GM12878 (cell line): ENCODE measurements around the gene DCTPP1. TPM values are rescaled to one million over a fixed set of nuclear protein-coding genes. Genes with fewer than 3 reads are reported as not detected.

Experiments used
- ATAC-seq: fragments of 200-7000 bp; cut with Tn5 transposase; 3 replicates; pipeline ENCODE4 v1.9.1; 2020; ENCODE audit warnings: mild to moderate bottlenecking, moderate library complexity
- BruUV-seq: library from RNA; stranded (reverse); fragments of 400-500 nt; replicated peaks from 2 replicates; lab custom pipeline; 2021; lab: Mats Ljungman, UMichigan
- CTCF ChIA-PET: fragments of 300-600 bp; sonication (Branson Sonifier 250); formaldehyde crosslinking; extraction: SDS; loops from one replicate; lab custom pipeline; 2021; ENCODE audit warnings: inconsistent platforms; lab: Yijun Ruan, JAX
- POLR2A ChIA-PET: fragments of 350-600 bp; formaldehyde crosslinking; extraction: SDS; loops from one replicate; lab custom pipeline; 2021; ENCODE audit warnings: inconsistent platforms; lab: Charles Lee
- RAD21 ChIA-PET: fragments of 300-600 bp; sonication (Branson Sonifier 250); formaldehyde crosslinking; loops from one replicate; lab custom pipeline; 2023; ENCODE audit warnings: antibody characterized with exemption; ENCODE audit not compliant: unreplicated experiment; lab: Charles Lee
- SMC1A ChIA-PET: fragments of 300-600 bp; sonication (Branson Sonifier 250); formaldehyde crosslinking; loops from one replicate; lab custom pipeline; 2023; ENCODE audit not compliant: unreplicated experiment, uncharacterized antibody; lab: Charles Lee
- DNase-seq: peaks from one replicate; pipeline ENCODE4 v3.0.0-alpha.2; 2011; ENCODE audit warnings: low read depth, low spot score
- FAIRE-seq: peaks from 3 replicates; lab custom pipeline; 2011; peaks lifted over from hg19 to GRCh38; lab: Jason Lieb, UNC
- H2AFZ ChIP-seq: 2 replicates; pipeline ENCODE4 v1.6.0; 2011; ENCODE audit warnings: low read depth, low read length, control low read depth; ENCODE audit not compliant: control insufficient read depth
- H3K27ac ChIP-seq: 2 replicates; pipeline ENCODE4 v1.5.1; 2011; ENCODE audit warnings: control low read depth; ENCODE audit not compliant: control insufficient read depth, insufficient read depth
- H3K27me3 ChIP-seq, 2 experiments: replicated peaks in 1 of 2; 2 replicates each; pipeline versions ENCODE4 v1.6.0 to v1.6.1; 2011; ENCODE audit warnings: low read length in 1 of 2; ENCODE audit not compliant: control insufficient read depth in 2 of 2, insufficient read depth in 2 of 2
- H3K36me3 ChIP-seq, 2 experiments: 2 replicates each; pipeline ENCODE4 v1.5.1; 2011; ENCODE audit warnings: low read length in 1 of 2; ENCODE audit not compliant: control insufficient read depth in 2 of 2, insufficient read depth in 2 of 2
- H3K4me1 ChIP-seq: 2 replicates; pipeline ENCODE4 v1.6.1; 2011; ENCODE audit warnings: mild to moderate bottlenecking, low read length, moderate library complexity, mixed read lengths; ENCODE audit not compliant: control insufficient read depth, insufficient read depth
- H3K4me2 ChIP-seq: 2 replicates; pipeline ENCODE4 v1.6.0; 2011; ENCODE audit warnings: control low read depth; ENCODE audit not compliant: control insufficient read depth, insufficient read depth
- H3K4me3 ChIP-seq: fragments of 200-600 bp; sonication (generic); 2 replicates; pipeline ENCODE4 v1.5.1; 2016
- H3K79me2 ChIP-seq: 2 replicates; pipeline ENCODE4 v1.6.0; 2011; ENCODE audit warnings: low read length; ENCODE audit not compliant: control insufficient read depth, insufficient read depth
- H3K9ac ChIP-seq: 2 replicates; pipeline ENCODE4 v1.8.0; 2011; ENCODE audit warnings: low read length, control low read depth, mixed read lengths; ENCODE audit not compliant: control insufficient read depth, insufficient read depth
- H3K9me3 ChIP-seq: replicated peaks from 3 replicates; pipeline ENCODE4 v1.5.1; 2011; ENCODE audit warnings: mild to moderate bottlenecking, low read length; ENCODE audit not compliant: control insufficient read depth, insufficient read depth
- H4K20me1 ChIP-seq: 2 replicates; pipeline ENCODE4 v1.6.0; 2011; ENCODE audit not compliant: control insufficient read depth, insufficient read depth
- BCL11A ChIP-seq: IDR thresholded peaks from 2 replicates; pipeline ENCODE4 v1.6.1; 2011; ENCODE audit warnings: low read depth, low read length
- EED ChIP-seq: sonication (generic); IDR thresholded peaks from 2 replicates; pipeline ENCODE4 v1.6.1; 2016; ENCODE audit warnings: antibody characterized with exemption, low read depth
- FOS ChIP-seq: IDR thresholded peaks from 3 replicates; pipeline ENCODE4 v1.6.1; 2011; ENCODE audit warnings: borderline replicate concordance; ENCODE audit not compliant: insufficient read length; ENCODE audit errors: extremely low read depth
- GABPA ChIP-seq: IDR thresholded peaks from 2 replicates; pipeline ENCODE4 v1.6.1; 2014; ENCODE audit warnings: antibody characterized with exemption, low read depth, mild to moderate bottlenecking, inconsistent platforms
- MTA3 ChIP-seq: IDR thresholded peaks from 2 replicates; pipeline ENCODE4 v1.6.1; 2012; ENCODE audit warnings: low read length, inconsistent platforms, borderline replicate concordance
- PML ChIP-seq: IDR thresholded peaks from 2 replicates; pipeline ENCODE4 v1.6.1; 2012; ENCODE audit warnings: low read length, inconsistent platforms
- RB1 ChIP-seq: fragments of 450-650 bp; formaldehyde crosslinking; IDR thresholded peaks from 2 replicates; pipeline ENCODE4 v1.6.1; 2017; ENCODE audit warnings: mild to moderate bottlenecking, borderline replicate concordance
- TCF7 ChIP-seq: IDR thresholded peaks from 2 replicates; pipeline ENCODE4 v1.6.1; 2014; ENCODE audit warnings: antibody characterized with exemption, borderline replicate concordance
- ZNF592 ChIP-seq: fragments of 450-650 bp; IDR thresholded peaks from 2 replicates; pipeline ENCODE4 v1.6.1; 2017; ENCODE audit warnings: mild to moderate bottlenecking, moderate library complexity
- WGBS: methylation state at CpG from one replicate; pipeline ENCODE4 v1.1.6; 2016; ENCODE audit warnings: low lambda C conversion rate; ENCODE audit not compliant: insufficient replicate concordance, insufficient coverage; ENCODE audit errors: missing lambda C conversion rate; 5-methylcytosine and 5-hydroxymethylcytosine counted together
- in situ Hi-C: fragments of 300-500 bp; cut with MboI; formaldehyde crosslinking; loops from 9 replicates; pipeline ENCODE4 v1.14.3; 2018; ENCODE audit warnings: mixed read lengths
- intact Hi-C: fragments of 100-400 bp; cut with micrococcal nuclease; formaldehyde crosslinking; loops from one replicate; pipeline ENCODE4 v1.14.2; 2022; ENCODE audit not compliant: unreplicated experiment
- polyA plus RNA-seq, 11 experiments: library from polyadenylated mRNA; depleted of rRNA in 4 of 11; unstranded in 6 of 11; stranded (reverse) in 5 of 11; fragments of >200 nt; fragmentation: Nextera tagmentation in 4 of 11; fragmentation: Illumina TruSeq in 1 of 11; extraction: Ambion mirVana in 4 of 11; extraction: Trizol in 1 of 11; gene quantifications; 1 replicate in 1 of 11; 2 replicates in 10 of 11; pipeline versions ENCODE4 v1.2.1 to v1.2.3, GENCODE V29; 2011 to 2016; ENCODE audit warnings: inconsistent platforms in 2 of 11, missing spikeins in 2 of 11, low read depth in 1 of 11
- total RNA-seq, 4 experiments: library from RNA; depleted of rRNA in 3 of 4; stranded (reverse); fragments of >200 nt in 3 of 4; fragmentation: Illumina TruSeq in 1 of 4; extraction: Trizol in 1 of 4; gene quantifications; 2 replicates each; pipeline versions ENCODE4 v1.2.1 to v1.2.3, GENCODE V29; 2013 to 2021
- TF ChIP-seq, protein P1 (sequence below): fragments of 450-650 bp; IDR thresholded peaks from 2 replicates; pipeline ENCODE4 v1.6.1; 2016; ENCODE audit warnings: mild to moderate bottlenecking

Gene DCTPP1
- total and polyA plus RNA-seq, 10 of the 15 experiments (the other 5 are each of a cell fraction or from before 2014, with no cell fraction given): 72.1 to 266 (median 157) TPM

- Histone ChIP-seq H3K9me3 (no peaks in the 10 kb centered on the region), H3K9ac (peak overlapping the region; percentile 90), H3K4me1 (peaks cover 13% of the 10 kb centered on the region), H3K4me2 (peak overlapping the region; percentile 96), H3K4me3 (peak overlapping the region; percentile 93), H3K79me2 (peaks cover 21% of the 10 kb centered on the region), H3K27me3 (no peaks in the 10 kb centered on the region), H4K20me1 (no peaks in the 10 kb centered on the region), H3K27ac (peak overlapping the region; percentile 80), H2AFZ (peak overlapping the region; percentile 94), H3K36me3 (peaks cover 0 to 5% of the 10 kb centered on the region in 2 experiments; a peak in 3 of 4 replicates)
- no TSS peak for BruUV-seq
- under 1% methylated on average over 11 of the region's 11 CpGs for WGBS
- DNase-seq: no peak
- intact Hi-C loops (no loop called here), in situ Hi-C loops (no loop called here)
- ATAC-seq: peak; percentile 48
- ChIA-PET POLR2A (interaction anchor here (0.6 to 2.0 kb wide), 33 partner anchors 9 to 338 kb away, joined by 3 to 23 read pairs (median 4); partner anchors contain the start of genes FBRS, ITGAL, TBX6 and ZNF688), RAD21 (interaction anchor here (0.6 to 3.9 kb wide), 58 partner anchors 10 to 612 kb away, joined by 3 to 129 read pairs (median 4); partner anchors contain the start of genes ALDOA, CORO1A, ITGAL and PRR14), CTCF (interaction anchor here (0.6 to 5.0 kb wide), 61 partner anchors 10 to 339 kb away, joined by 3 to 89 read pairs (median 6); partner anchors contain the start of genes FBRS, ITGAL, SEPHS2 and TBC1D10B), SMC1A (interaction anchor here (0.6 to 6.1 kb wide), 45 partner anchors 9 to 337 kb away, joined by 3 to 64 read pairs (median 5); partner anchors contain the start of genes ITGAL, TBX6, ZNF48 and ZNF689)
- TF ChIP-seq ZNF592: no peak
- no peak for TF ChIP-seq PML
- TF ChIP-seq GABPA: 0 out of 2 replicates have a peak, but pooled peaks have one; percentile 8
- TF ChIP-seq, protein P1, sequence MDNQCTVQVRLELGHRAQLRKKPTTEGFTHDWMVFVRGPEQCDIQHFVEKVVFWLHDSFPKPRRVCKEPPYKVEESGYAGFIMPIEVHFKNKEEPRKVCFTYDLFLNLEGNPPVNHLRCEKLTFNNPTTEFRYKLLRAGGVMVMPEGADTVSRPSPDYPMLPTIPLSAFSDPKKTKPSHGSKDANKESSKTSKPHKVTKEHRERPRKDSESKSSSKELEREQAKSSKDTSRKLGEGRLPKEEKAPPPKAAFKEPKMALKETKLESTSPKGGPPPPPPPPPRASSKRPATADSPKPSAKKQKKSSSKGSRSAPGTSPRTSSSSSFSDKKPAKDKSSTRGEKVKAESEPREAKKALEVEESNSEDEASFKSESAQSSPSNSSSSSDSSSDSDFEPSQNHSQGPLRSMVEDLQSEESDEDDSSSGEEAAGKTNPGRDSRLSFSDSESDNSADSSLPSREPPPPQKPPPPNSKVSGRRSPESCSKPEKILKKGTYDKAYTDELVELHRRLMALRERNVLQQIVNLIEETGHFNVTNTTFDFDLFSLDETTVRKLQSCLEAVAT: 0 out of 2 replicates have a peak, but pooled peaks have one; percentile 11
- TF ChIP-seq MTA3: 0 out of 2 replicates have a peak, but pooled peaks have one; percentile 23
- no peak for TF ChIP-seq RB1
- no peak for TF ChIP-seq TCF7
- no peak for TF ChIP-seq BCL11A
- no peak for TF ChIP-seq EED
- TF ChIP-seq FOS: no peak
- FAIRE-seq: no peak
Observed at GRCh38 chr16:30429418-30429677, 482 bp downstream of the DCTPP1 start.
